Activated CD8-positive, alpha-beta T cell treated with anti-CD3 and anti-CD28 coated beads, Interleukin-2, amount 10 ng/mL, durations not matched to agents 7 days and 5 days (primary cell): ENCODE results near the gene EPX. TPM values are rescaled to one million over a fixed set of nuclear protein-coding genes. Genes with fewer than 3 reads are reported as not detected.

ENCODE experiments used
- total RNA-seq, 2 experiments: library from RNA; stranded (reverse); gene quantifications; one replicate each; pipeline ENCODE4 v1.2.3, GENCODE V29; 2021

Gene EPX
- total RNA-seq, 2 experiments from 2014 or later, result not detected

Other genes with a start within 250 kb of the EPX start
- under 1 TPM in 1 of 2 experiments, not detected in 1; 0.18 TPM for gene CUEDC1, start 237.3 kb upstream of the EPX start, total RNA-seq
- gene VEZF1, start 204.5 kb upstream of the EPX start, total RNA-seq, result 10 to 100 TPM; 37.5 to 37.6 TPM
- 100 to 1,000 TPM; 382 to 383 TPM for gene SRSF1, start 185.5 kb upstream of the EPX start, total RNA-seq
- gene DYNLL2, start 109.3 kb upstream of the EPX start, total RNA-seq, result 10 to 100 TPM; 30.9 to 31.7 TPM
- gene OR4D1, start 44.3 kb upstream of the EPX start, total RNA-seq, result under 1 TPM; 0.50 TPM
- gene OR4D2, start 25.7 kb upstream of the EPX start, total RNA-seq, result not detected
- 10 to 100 TPM; 16.1 to 17.6 TPM for gene MKS1, start 26.5 kb downstream of the EPX start, total RNA-seq
- gene LPO, start 45.9 kb downstream of the EPX start, total RNA-seq, result not detected
- not detected for gene MPO, start 88.2 kb downstream of the EPX start, total RNA-seq
- gene TSPOAP1, start 136.1 kb downstream of the EPX start, total RNA-seq, result 10 to 100 TPM; 45.8 to 51.5 TPM
- gene SUPT4H1, start 159.5 kb downstream of the EPX start, total RNA-seq, result 10 to 100 TPM; 75.2 to 90.8 TPM
- gene RNF43, start 224.8 kb downstream of the EPX start, total RNA-seq, result under 1 TPM in 1 of 2 experiments, not detected in 1; 0.05 TPM